ACC112 (cell line): ENCODE data around the gene TTYH1.
A peak's percentile ranks its signal among the peaks of the same experiment; 100 is the strongest.

Source experiments
- H2AFZ ChIP-seq: fragments of 200-600 bp; sonication (generic); one replicate; pipeline ENCODE4 v1.6.0; 2017; ENCODE audit warnings: antibody characterized with exemption, low read length; ENCODE audit not compliant: unreplicated experiment
- H3K27ac ChIP-seq: fragments of 200-600 bp; sonication (generic); 2 replicates; pipeline ENCODE4 v1.5.1; 2014; ENCODE audit warnings: low read depth, mild to moderate bottlenecking, antibody characterized with exemption, low read length, moderate library complexity
- H3K27me3 ChIP-seq: fragments of 200-600 bp; sonication (generic); 2 replicates; pipeline ENCODE4 v1.6.1; 2014; ENCODE audit warnings: mild to moderate bottlenecking, antibody characterized with exemption, low read length, moderate library complexity, mixed read lengths; ENCODE audit not compliant: insufficient read depth
- H3K36me3 ChIP-seq: fragments of 200-600 bp; sonication (generic); 2 replicates; pipeline ENCODE4 v1.6.1; 2016; ENCODE audit warnings: mild to moderate bottlenecking, antibody characterized with exemption, low read length, moderate library complexity, mixed read lengths; ENCODE audit not compliant: insufficient read depth
- H3K4me1 ChIP-seq: fragments of 200-600 bp; sonication (generic); one replicate; pipeline ENCODE4 v1.6.1; 2016; ENCODE audit warnings: low read length, mixed read lengths; ENCODE audit not compliant: insufficient read depth, unreplicated experiment, control insufficient read depth
- H3K4me3 ChIP-seq: fragments of 200-600 bp; sonication (generic); 2 replicates; pipeline ENCODE4 v1.5.1; 2014; ENCODE audit warnings: mild to moderate bottlenecking, low read depth, low read length
- H3K79me2 ChIP-seq: fragments of 200-600 bp; sonication (generic); one replicate; pipeline ENCODE4 v1.6.0; 2016; ENCODE audit warnings: low read length; ENCODE audit not compliant: control insufficient read depth, unreplicated experiment, insufficient read depth

The TTYH1 gene

GRCh38 chr19:54469496-54469934 is 54.3 kb downstream of the TTYH1 start:
- no peak overlapping the region for H3K4me3 ChIP-seq
- H2AFZ ChIP-seq, result no peak overlapping the region
- H3K27ac ChIP-seq, result no peak overlapping the region

GRCh38 chr19:54470276-54470887 is 55.1 kb downstream of the TTYH1 start:
- Histone ChIP-seq H3K79me2 (no peaks in the 10 kb centered on the region), H3K36me3 (no peaks in the 10 kb centered on the region), H2AFZ (no peak overlapping the region), H3K27ac (no peak overlapping the region), H3K27me3 (no peaks in the 10 kb centered on the region), H3K4me3 (peak overlapping the region; percentile 72; the same call in 1 of the 2 replicates), H3K4me1 (peaks cover 5% of the 10 kb centered on the region)

More at GRCh38 chr19:54469496-54469934, 54.3 kb downstream of the TTYH1 start:
- H3K79me2 ChIP-seq, result no peaks in the 10 kb centered on the region
- no peaks in the 10 kb centered on the region for H3K36me3 ChIP-seq
- peaks cover 5% of the 10 kb centered on the region for H3K4me1 ChIP-seq
- H3K27me3 ChIP-seq, result no peaks in the 10 kb centered on the region

- H3K4me3 ChIP-seq, result peak overlapping the region; percentile 72
- peaks cover 5% of the 10 kb centered on the region for H3K4me1 ChIP-seq
- H3K79me2 ChIP-seq, result no peaks in the 10 kb centered on the region
- H3K36me3 ChIP-seq, result no peaks in the 10 kb centered on the region
- H3K27ac ChIP-seq, result no peak overlapping the region
- peak overlapping the region; percentile 42 for H2AFZ ChIP-seq
- H3K27me3 ChIP-seq, result no peaks in the 10 kb centered on the region
These were observed 55.9 kb downstream of the TTYH1 start for GRCh38 chr19:54470991-54471782.

GRCh38 chr19:54473071-54473891 is 58.0 kb downstream of the TTYH1 start, which contains the start of gene CDC42EP5:
TSS of gene CDC42EP5 (minus strand) at chr19:54473296. CDS start at chr19:54465547, 7,749 bp downstream.
- H3K4me3 ChIP-seq, result peak within 1 kb of the TSS; percentile 80
- H3K79me2 ChIP-seq, result no peaks in the 10 kb centered on the region
- no peaks in the 10 kb centered on the region for H3K27me3 ChIP-seq
- no peaks in the 10 kb centered on the region for H3K36me3 ChIP-seq
- H2AFZ ChIP-seq, result no peak within 1 kb of the TSS
- peaks cover 5% of the 10 kb centered on the region for H3K4me1 ChIP-seq
- no peak within 1 kb of the TSS for H3K27ac ChIP-seq

GRCh38 chr19:54473892-54474372 is 58.7 kb downstream of the TTYH1 start:
- peaks cover 5% of the 10 kb centered on the region for H3K4me1 ChIP-seq
- no peak overlapping the region for H2AFZ ChIP-seq
- H3K4me3 ChIP-seq, result no peak overlapping the region
- no peaks in the 10 kb centered on the region for H3K27me3 ChIP-seq
- H3K79me2 ChIP-seq, result no peaks in the 10 kb centered on the region
- no peak overlapping the region for H3K27ac ChIP-seq
- H3K36me3 ChIP-seq, result no peaks in the 10 kb centered on the region

- no peaks in the 10 kb centered on the region for H3K27me3 ChIP-seq
- H3K36me3 ChIP-seq, result no peaks in the 10 kb centered on the region
- H3K79me2 ChIP-seq, result no peaks in the 10 kb centered on the region
- no peak overlapping the region for H3K27ac ChIP-seq
- no peak overlapping the region for H2AFZ ChIP-seq
- H3K4me1 ChIP-seq, result peaks cover 5% of the 10 kb centered on the region
- no peak overlapping the region for H3K4me3 ChIP-seq
These were observed 60.4 kb downstream of the TTYH1 start for GRCh38 chr19:54475706-54476105.

- no peaks in the 10 kb centered on the region for H3K36me3 ChIP-seq
- H2AFZ ChIP-seq, result no peak overlapping the region
- H3K4me3 ChIP-seq, result no peak overlapping the region
- H3K27me3 ChIP-seq, result no peaks in the 10 kb centered on the region
- peaks cover 5% of the 10 kb centered on the region for H3K4me1 ChIP-seq
- no peak overlapping the region for H3K27ac ChIP-seq
- H3K79me2 ChIP-seq, result no peaks in the 10 kb centered on the region
These were observed 62.4 kb downstream of the TTYH1 start for GRCh38 chr19:54477650-54478049.

- Histone ChIP-seq H3K36me3 (no peaks in the 10 kb centered on the region), H3K4me3 (no peak overlapping the region), H3K4me1 (peaks cover 1% of the 10 kb centered on the region), H3K27ac (no peak overlapping the region), H3K79me2 (no peaks in the 10 kb centered on the region), H3K27me3 (no peaks in the 10 kb centered on the region), H2AFZ (no peak overlapping the region)
These were observed 63.5 kb downstream of the TTYH1 start for GRCh38 chr19:54478677-54479266.

GRCh38 chr19:54480051-54480450 is 64.8 kb downstream of the TTYH1 start:
- no peaks in the 10 kb centered on the region for H3K79me2 ChIP-seq
- no peaks in the 10 kb centered on the region for H3K4me1 ChIP-seq
- no peak overlapping the region for H3K4me3 ChIP-seq
- no peak overlapping the region for H3K27ac ChIP-seq
- no peaks in the 10 kb centered on the region for H3K36me3 ChIP-seq
- H3K27me3 ChIP-seq, result no peaks in the 10 kb centered on the region
- H2AFZ ChIP-seq, result no peak overlapping the region

GRCh38 chr19:54481326-54481930 is 66.2 kb downstream of the TTYH1 start:
- no peak overlapping the region for H3K4me3 ChIP-seq
- no peaks in the 10 kb centered on the region for H3K79me2 ChIP-seq
- H3K4me1 ChIP-seq, result no peaks in the 10 kb centered on the region
- no peak overlapping the region for H2AFZ ChIP-seq
- H3K36me3 ChIP-seq, result no peaks in the 10 kb centered on the region
- H3K27ac ChIP-seq, result no peak overlapping the region
- no peaks in the 10 kb centered on the region for H3K27me3 ChIP-seq
